ENCODE measurements around the gene INPP5D.

DNA sequence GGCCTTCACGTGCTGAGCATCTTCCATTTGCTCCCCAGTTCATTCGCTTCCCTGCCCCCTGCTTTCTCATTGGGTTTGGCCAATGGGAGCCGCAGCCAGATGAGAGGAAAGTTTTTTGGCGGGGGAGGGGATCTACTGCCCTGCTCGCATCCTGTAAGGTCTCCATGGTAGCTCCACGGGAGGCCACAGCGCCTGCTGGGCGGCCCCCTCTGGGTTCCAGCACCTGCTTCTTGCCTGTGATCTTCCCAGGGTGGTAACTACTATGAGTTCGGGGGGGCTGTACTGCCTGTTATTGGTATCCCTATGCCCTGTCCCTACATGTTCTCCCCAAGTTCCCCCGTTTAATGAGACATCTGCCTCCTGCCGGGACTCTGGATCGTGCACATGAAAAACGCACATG is 57.2 kb downstream of the INPP5D start:
- TF ChIP-seq, protein P1, sequence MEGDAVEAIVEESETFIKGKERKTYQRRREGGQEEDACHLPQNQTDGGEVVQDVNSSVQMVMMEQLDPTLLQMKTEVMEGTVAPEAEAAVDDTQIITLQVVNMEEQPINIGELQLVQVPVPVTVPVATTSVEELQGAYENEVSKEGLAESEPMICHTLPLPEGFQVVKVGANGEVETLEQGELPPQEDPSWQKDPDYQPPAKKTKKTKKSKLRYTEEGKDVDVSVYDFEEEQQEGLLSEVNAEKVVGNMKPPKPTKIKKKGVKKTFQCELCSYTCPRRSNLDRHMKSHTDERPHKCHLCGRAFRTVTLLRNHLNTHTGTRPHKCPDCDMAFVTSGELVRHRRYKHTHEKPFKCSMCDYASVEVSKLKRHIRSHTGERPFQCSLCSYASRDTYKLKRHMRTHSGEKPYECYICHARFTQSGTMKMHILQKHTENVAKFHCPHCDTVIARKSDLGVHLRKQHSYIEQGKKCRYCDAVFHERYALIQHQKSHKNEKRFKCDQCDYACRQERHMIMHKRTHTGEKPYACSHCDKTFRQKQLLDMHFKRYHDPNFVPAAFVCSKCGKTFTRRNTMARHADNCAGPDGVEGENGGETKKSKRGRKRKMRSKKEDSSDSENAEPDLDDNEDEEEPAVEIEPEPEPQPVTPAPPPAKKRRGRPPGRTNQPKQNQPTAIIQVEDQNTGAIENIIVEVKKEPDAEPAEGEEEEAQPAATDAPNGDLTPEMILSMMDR (IDR thresholded peaks at IDR 0.05; ENCODE audit: insufficient read depth, low read length, poor library complexity, severe bottlenecking): no peak
- TF ChIP-seq EZH2phosphoT487 (conservative IDR thresholded peaks at IDR 0.05; ENCODE audit: low read length): no peak

Data from SU-DHL-6 (cell line).